HG03060 (cell line): ENCODE measurements around the gene PLEKHM1.
"Not testable (repeated sequence)": the region's sequence is repeated elsewhere in the genome, so short reads cannot be mapped to it uniquely, and the experiment has no call there.

Experiments
- ATAC-seq: cut with Tn5 transposase; IDR thresholded peaks from one replicate; pipeline ENCODE4 v1.9.1; 2021; ENCODE audit warnings: low read depth, moderate number of reproducible peaks; ENCODE audit not compliant: unreplicated experiment

Gene PLEKHM1

DNA sequence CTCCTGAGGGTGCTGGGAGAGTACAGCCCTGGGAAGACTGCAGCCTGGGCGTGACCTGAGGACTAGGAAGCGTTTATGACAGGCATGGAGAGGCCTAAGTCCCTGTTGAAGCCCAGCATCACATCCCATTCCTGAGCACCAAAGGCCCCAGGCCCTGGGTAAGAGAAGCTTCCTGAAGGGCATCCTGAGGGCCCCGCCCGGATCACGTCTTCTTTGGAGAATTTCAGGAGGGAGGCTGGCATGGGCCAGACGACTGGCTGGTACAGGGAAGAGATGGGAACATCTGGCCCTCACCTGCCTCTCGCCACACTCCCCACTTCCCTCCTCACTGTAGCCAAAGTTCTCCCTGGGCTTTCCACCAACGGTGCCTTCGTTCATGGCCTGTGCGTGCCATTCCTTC lies 46.2 kb downstream of the PLEKHM1 start:
- not testable (repeated sequence) for ATAC-seq

DNA sequence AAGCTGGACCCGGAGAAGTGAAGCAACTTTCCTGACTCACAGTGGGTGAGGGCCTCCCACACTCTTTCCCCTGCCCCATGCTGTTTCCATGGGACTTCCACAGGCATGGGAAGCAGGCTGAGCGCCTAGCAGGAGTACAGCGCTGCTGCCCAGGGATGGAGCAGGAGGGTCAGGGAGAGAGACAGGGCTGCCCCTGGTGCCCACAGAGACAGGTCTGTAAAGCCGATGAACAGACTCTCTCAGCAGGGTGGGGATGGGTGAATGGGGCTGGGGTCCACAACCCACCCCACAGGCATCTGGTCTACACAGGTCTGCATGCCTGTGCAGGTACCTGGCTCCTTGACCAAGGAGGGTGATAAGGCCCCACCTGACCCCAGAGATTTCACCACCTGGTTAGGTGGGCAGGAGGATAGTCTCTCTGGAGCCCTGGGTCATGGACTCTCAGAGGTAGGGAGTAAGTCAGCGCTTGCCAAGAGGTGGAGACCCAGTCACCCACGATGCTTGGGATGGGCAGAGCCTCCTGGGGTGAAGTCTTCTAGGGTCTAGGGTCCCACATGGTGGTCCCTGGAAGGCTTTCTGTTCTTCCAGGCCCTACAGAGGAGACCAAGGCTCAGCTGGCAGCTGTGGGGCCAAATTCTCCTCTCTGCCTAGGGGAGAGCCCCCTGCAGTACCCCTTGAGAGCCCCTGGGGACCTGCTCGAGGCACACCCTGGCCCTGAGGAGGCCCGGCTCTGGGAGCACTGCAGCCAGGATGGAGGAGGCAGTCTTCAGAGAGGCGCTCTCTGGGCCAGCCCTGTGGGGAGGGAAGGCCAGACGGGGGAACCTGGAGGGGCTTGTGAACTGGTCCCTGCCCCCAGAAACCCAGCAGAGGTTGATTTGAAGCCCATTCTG lies 46.9 kb downstream of the PLEKHM1 start:
- ATAC-seq, result not testable (repeated sequence)

DNA sequence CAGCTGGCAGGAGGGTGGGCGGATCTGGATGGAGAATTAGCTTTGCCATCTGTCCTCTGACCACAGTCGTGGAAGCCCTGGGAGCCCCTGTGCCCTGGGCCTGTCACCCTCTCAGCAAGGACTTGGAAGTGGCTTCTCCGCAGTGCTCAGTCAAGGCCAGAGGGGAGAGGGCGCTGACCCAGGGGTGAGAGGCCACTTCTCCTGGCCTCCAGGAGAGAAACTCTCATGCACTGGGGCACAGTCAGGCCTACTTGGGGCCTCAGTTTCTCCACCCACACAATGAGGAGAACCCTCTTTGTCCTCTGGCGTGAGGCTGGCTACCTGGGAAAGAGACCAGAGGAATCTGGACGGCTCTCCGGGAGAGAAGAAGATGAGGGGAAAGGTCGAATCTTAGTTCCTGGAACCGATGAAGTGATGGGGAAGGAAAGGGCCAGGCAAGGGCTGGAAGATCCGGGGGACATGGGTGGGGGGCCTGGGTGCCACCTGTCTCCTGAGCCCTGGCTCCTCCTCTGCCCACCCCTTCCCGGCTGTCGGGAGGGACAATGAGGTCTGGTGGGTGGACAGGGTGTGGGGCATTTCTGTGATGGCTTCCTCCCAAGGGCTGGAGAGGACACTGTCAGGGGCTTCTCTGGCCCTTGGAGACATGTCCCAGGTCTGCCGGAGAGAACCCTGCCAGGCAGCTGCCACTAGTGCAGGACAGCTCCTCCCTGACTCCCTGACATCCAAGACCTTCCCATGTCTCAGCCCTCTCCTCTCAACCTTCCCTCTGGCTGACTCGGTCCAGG lies 48.8 kb downstream of the PLEKHM1 start:
- no peak for ATAC-seq

DNA sequence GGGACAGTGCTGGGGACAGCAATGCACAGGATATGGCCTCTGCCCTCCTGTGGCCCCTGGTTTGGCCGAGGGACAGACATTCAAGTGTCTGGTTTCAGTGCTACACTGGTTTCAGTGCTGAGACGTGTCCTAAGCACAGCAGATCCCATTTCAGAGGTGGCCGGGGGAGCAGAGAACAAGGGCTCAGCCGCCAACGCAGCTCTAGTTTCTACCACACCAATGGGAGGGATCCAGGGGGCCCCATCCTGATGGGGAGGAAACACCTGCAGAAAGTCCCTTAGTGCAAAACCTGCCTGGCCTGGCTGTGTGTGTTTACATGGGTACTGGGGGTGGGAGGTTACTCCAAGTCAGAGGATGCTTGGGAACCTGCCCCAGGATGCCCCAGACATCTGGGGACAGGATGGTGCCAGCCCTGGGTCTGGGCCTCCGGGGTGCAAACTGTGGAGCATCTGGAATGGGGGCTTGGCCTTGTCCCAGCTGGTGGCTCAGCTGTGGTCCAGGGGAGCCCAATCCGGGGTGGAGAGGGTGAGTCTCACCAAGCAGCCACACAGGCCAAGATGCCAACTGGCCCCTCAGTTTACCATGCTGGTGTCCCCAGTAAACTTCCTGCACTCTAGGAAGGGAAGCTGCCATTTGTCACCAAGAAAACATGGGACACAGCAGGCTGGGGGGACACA lies 49.5 kb downstream of the PLEKHM1 start:
- not testable (repeated sequence) for ATAC-seq

DNA sequence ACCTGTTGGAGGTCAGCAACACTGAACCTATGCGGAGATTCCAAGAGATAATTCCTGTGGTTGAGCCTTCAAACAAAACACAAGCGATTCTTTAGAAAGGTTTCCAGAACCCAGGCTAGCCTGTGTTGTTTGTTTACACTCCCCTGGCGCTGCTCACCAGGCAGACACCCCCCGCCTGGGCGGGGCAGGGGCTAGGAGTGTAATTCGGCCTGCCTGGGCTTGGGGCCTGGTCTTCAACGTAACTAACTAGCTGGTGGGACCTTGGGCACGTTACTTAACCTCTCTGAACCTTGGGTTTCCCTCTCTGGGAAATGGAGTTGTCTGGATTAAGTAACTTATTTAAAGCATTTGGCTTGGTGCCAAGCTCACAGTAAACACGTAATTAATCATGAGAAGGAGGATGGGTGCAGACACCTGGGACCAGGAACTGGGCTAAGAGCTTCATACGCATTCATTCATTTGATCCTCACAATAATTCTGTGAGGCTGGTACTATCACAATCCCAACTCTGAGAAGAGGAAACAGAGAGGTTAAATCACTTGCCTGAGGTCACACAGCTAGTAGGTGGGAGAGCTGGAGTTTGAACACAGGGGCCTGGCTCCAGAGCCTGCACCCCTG lies 50.3 kb downstream of the PLEKHM1 start:
- ATAC-seq, result no peak

DNA sequence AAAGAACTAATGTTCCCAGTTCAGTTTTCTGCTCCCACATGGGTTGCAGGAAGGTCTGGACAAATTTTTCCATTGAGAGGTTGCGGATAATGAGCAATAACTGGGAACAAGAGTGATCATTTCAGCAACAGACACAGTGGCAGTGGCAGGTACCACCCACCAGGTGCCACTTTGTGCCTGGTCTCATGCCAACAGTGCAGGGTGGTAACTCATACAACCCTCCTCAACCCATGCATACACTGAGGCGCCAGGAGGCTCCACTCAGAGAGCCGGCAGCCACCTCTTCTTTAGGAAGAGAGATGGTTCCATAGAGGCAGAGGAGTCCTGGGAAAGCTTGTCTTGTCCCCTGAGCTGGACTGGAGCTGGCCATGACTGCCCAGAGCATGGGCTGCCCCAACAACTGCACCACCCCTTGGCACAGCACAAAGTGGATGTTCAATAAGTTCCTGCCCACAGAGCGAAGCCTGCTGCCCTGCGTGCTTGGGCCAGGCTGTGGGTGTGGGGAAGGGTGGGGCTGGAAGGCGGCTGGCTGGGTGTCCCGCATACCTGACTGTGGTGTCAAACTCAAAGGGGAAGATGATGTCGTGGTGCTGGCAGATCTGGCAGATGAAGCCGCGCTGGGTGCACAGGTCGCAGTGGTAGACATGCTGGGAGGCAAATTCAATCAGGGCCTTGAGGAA lies 51.5 kb downstream of the PLEKHM1 start:
- no peak for ATAC-seq

DNA sequence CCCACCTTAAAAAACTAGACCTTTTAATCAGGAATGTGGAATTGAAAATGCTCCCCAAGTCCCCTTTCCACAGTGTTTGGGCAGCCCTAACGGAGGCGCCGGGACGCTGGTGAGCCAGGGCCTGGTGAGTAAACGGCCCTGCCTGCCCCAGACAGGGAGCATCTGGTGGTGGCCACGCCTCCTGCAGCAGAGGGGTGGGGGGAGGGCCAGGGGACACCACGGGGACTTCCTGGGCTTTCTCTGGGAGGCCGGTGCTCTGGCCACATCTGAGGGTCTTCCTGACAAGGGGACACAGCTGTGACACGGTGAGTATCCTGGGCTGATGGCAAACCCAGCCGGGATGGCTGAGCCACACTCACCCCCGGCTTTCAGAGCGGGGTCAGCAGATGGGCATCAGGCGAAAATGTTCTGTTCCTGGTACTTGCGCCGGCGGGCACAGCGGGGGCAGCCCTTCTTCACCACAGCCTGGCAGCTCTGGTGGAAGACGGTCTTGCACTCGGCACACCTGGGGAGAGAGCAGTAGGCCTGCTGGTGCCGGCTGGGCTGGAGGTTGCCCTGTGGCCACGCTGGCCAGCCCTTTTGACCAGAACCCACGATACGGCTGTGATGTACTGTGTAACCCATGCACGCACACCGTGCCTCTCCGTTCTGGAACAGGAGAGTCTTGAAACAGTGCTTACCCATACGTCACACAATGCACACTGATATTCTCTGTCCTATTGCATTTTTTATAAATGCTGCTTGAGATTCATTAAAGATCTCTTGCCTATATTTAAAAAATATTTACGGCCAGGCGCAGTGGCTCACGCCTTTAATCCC lies 52.8 kb downstream of the PLEKHM1 start:
- ATAC-seq, result no peak

DNA sequence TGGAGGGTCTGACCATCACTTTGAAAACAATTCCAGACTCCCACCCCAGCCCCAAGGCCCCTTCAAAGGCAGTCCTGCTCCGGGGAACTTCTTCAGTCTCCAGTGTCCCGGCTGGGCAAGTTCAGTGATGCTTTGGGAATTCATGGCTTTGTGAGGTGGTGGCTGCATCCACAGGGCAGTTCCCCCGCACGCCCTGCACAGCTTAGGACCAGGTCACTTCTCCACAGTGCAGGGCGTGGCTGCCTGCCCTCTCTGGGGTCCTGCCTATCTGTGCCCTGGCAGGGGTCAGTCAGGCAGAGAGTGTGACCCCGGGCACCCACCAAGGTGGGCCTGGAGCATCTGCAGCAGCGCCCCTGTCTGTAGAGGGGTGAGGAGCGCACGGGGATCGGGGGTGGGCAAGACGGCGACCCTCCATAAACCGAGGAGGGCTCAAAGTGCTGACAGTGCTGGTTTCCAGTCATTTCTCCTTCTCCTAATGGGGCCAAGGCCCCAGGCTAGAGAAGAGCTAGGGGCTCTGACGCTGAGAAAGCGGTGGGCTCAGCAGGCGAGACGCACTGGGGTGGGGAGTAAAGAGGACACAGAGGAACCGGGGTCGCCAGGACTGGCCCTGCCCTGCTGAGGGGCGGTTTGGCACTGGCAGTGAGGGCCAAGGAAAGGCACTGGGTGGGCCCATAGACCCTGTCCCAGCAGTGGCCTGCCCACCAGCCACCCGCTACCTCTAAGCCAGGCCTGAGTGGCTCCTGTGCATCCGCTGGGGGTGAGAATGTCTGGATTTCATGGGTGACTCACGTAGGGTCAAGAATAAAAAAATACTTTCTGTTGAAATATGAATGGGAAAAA lies 53.7 kb downstream of the PLEKHM1 start:
- ATAC-seq, result no peak

DNA sequence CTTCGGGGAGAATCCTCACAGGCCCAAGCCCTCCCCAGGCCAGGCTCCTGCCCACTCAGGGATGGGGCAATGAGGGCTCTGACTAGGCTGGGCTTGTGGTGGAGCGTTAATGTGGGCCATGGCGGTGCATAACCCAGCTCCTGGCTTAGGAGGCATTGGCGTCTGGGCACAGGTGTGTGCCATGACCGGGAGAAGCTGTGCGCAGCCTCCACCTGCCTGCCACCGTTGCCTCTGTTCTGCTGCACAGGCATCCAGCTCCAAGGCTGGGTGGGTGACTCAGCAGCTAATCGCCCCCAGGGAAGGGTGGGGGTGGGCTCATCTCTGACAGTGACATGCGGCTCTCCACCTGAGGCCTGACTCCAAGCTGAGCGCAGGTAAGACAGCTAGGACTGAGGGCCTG lies 54.4 kb downstream of the PLEKHM1 start:
- no peak for ATAC-seq

DNA sequence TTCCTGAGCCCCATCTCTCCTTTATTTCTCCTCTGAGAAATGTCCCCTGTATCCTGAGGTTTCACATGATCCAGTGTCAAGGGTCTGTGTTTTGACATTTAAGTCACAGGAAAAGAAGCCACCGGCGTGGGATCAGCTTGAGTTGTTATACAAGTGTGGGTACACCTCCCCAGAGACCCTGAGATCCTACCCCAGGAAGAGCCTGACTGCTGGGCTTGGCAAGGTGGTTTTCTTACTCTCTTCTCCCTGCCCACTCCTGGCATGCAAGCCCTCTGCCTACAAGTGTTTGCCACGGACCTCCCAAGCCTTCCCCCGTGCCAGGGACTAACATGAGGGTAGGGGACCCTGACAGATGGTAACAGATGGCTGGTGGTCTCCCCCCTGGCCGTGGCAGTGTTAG lies 55.0 kb downstream of the PLEKHM1 start:
- no peak for ATAC-seq

DNA sequence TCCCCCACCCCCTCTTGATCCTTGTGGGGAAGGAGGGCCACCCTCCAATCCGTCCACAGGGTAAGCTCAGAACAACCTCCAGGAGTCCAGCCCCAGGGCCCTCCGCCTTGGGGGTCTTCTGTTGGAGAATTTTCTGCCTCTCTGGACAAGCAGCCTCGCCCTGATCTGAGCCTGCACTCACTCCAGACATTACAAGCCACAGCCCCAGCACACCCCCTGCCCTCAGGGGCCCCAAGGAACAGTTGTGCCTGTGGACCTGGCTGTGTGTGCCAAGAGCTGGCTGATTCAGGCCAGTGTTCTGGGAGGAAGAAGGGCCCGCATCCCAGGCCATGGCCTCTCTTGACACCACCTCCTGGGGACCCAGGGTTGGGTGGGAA lies 57.4 kb downstream of the PLEKHM1 start:
- no peak for ATAC-seq

DNA sequence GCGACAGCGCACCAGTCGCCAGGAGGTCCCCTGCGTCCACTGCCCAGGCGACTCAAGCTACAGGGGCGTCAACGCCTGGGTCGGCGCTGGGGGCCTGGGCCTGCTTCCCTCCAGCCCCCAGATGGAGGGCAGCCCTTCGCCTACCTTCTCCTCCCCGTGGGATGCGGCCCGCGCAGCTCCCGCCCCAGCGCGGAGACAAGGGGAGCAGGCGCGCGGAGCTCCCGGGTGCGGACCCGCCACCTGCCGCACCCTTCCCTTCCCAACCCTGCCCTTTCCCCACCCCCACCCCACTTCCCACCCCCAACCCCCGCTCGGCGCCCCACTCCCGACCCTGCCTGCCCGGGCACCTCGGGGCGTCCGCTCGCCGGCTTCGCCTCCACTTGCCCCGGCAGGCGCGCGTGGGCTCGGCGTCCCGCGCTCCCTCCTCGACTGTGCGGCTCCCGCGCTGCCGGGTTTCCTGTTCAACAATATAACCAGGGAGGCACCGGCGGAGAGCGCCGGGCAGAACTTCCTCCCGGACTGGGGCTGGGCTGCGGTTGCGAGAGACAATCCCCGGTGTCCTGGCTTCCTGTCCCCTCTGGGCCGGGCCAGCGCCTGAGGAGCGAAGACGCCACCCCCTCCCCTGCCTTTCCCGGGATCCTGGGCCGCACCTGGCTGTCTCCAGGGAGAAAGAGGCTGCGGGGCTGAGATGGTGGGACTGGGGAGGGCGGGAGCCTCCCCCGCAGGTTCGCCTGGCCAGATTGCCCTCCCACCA lies 57.9 kb downstream of the PLEKHM1 start, which contains the start of gene ARHGAP27:
TSS of gene ARHGAP27 (minus strand) at position 466 of the 754 bp plus-strand sequence. CDS start 2,591 bp downstream, outside the sequence.
- no peak for ATAC-seq

DNA sequence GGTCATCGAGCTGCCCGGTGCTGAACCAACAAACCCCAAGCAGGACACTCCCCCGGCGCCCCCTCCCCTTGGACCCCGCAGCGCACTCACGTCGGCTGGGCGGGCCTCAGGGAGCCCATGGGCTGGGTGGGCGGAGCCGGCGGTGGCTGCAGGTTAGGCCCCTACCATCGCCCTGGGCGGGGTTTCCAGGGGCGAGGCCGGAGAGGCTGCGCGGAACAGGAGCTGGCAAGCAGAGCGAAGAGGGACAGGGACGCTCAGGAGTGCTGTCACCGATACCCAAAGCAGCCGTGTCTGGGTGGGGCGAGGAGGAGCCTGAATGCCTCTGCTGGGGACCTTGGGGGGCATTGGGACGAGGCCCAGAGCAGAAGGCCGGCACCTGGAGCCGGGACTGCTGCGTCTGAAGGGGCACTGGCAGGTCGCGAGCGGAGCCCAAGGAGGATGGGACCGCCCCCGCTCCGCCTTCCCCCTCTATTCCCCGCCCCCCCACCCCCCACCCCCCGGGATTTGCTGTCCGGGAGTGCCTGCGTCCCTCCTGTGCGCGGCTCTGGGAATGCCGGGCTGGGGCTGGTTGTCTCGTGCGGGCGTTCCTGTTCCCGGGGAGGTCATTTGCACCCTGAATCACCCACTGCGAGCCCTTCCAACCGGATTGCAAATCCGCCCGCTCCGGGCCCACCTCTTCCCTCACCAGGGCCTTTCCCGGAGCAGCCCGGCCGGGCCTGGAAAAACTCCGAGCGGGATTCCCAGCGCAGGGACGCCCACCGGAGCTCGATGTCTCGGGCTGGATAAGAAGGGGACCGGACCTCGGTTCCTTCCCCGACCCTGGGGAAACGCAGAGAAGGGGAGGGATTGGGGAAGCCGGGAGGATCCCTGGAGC lies 58.8 kb downstream of the PLEKHM1 start:
- no peak for ATAC-seq

DNA sequence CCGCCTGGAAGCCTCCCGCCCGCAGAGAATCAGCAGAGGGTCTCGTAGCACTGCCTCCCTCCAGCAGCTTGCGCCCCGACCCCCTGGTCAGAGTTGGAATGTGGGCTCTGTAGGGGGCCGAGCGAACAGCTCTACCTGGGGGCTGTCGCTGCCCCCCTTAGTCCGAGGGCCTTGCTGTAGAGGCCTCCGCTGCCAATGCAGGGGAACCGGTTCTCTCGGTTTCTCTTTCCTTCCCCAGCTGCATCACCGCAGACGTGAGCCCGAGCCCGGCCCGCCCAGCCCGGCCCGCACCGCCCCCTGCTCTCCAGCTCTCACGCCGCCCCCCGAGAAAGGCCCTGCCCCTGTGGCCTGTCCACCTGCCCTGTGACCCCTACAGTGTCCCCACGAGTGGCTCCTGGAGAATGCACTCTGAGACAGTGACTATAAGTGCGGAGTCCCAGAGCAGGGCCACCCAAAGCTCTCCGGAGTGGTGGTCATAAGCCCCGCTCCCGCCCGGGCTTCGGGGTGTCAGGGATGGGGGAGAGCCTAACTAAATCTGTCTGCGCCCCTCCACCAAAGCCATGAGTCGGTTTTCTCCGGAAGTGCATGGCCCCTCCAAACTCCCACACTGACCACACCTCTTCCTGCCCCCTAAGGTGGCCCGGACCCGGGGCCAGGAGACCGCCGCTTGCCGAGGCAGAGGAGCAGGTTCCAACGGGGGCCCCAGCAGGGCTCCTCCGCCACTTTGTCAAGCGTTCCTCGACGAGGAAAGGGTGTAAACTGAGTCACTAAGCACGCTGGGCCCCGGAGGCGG lies 59.6 kb downstream of the PLEKHM1 start:
- no peak for ATAC-seq

DNA sequence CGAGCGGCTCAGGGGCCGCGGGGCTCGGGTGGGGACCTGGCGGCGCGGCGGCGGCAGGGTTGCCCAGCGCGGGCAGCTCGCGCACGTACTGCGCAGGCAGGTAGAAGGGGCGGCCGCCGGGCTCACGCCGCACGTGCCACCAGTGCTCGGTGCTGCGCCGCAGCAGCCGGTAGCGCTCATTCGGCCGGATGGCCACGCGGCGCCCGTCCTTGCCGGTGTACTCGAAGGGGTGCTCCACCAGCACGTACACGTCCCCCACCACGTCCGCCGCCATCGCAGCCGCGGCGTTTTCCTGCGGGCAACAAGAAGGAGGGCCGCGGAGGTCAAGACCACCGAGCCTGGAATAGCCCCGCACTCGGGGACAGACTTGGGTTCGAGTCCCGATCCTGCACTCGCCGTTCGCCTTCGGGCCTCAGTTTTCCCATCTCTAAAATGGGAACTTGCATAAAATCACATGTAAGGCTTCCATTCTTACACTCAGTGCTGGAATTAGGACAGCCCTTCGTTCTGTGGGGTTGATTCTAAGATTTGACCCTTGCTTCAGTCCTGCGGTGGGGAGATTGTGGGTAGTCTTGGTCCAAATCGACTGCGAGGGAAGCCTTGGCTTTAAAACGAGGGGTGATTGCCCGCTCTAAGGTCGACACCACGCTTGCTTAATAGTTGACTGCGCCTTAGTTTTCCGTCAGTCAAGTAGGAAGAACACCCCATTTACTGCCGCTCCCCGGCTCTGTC lies 60.3 kb downstream of the PLEKHM1 start:
- no peak for ATAC-seq
